HG03521 (cell line): ENCODE measurements around the gene HYI.
A peak's percentile ranks its signal among the peaks of the same experiment; 100 is the strongest.
"Not testable (repeated sequence)": the region's sequence is repeated elsewhere in the genome, so short reads cannot be mapped to it uniquely, and the experiment has no call there.

Experiments
- ATAC-seq: cut with Tn5 transposase; IDR thresholded peaks from one replicate; pipeline ENCODE4 v1.9.1; 2021; ENCODE audit warnings: mild to moderate bottlenecking, moderate library complexity; ENCODE audit not compliant: unreplicated experiment

Gene HYI

DNA sequence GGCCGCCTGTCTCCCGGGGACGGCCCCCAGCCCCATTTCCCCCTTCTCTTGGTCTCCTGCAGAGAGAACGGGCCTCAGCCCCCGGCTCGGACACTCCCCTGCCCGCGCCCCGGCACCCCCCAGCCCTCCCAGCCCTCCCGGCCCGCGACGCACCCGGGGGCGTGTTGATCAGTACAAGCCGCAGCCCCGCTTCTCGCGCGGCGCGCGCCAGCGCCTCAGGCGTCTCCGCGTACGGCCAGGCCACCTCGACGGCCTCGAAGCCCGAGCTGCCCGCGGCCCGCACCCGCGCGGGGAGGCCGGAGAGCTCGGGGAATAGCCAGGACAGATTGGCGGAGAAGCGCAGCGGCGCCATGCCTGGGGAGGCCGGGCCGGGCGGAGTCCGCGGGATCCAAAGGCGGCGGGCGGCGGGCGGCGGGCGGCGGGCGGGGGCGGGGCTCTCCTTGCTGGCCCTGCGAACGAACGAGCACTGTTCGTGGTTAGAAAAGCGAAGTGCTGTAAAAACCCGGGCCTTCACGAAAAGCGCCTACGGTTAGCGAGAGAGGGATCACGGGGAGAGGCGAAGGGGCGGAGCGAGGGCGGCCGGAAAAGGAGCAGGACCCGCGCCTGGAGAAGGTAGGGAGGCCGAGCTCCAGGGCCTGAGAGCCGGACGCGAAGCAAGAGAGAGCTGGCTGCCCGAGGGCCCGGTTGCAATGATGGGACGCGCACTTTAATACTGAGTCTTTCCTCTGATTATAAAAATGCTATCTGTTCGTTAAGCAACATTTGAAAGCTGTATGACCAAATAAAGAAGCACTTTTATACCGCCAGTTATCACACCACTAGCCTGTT lies at the start of gene HYI:
Gene HYI (minus strand): TSS at position 490 of the 828 bp plus-strand sequence. CDS start 138 bp downstream, at position 352.
- peak; percentile 41 for ATAC-seq

DNA sequence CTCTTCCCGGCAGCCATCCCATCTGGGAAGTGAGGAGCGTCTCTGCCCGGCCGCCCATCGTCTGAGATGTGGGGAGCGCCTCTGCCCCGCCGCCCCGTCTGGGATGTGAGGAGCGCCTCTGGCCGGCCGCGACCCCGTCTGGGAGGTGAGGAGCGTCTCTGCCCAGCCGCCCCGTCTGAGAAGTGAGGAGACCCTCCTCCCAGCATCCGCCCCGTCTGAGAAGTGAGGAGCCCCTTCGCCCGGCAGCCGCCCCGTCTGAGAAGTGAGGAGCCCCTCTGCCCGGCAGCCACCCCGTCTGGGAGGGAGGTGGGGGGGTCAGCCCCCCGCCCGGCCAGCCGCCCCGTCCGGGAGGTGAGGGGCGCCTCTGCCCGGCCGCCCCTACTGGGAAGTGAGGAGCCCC lies 48.1 kb upstream of the HYI start:
- not testable (repeated sequence) for ATAC-seq

DNA sequence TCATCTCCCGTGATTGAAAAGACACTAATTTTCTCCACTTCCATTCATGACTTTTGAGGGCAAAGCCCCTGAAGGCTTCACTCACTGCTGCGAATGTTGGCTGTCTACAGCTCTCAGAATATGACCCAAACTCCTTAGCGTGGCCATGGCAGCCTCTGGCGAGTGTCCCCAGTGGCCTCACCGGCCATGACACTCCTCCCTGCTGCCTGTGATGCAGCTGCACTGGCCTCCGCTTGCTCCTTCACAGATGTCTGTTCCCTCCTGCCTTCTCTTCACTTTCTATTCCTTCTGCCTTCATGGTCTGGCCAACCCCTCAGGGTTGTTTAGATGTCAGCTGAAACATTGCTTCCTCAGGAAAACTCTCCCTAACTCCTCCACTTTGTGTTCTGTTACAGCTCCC lies 46.2 kb upstream of the HYI start:
- no peak for ATAC-seq

- ATAC-seq, result no peak
These were observed 41.5 kb upstream of the HYI start for GRCh38 chr1:43495204-43495603.

GRCh38 chr1:43493661-43494450 lies 40.1 kb upstream of the HYI start:
- no peak for ATAC-seq

DNA sequence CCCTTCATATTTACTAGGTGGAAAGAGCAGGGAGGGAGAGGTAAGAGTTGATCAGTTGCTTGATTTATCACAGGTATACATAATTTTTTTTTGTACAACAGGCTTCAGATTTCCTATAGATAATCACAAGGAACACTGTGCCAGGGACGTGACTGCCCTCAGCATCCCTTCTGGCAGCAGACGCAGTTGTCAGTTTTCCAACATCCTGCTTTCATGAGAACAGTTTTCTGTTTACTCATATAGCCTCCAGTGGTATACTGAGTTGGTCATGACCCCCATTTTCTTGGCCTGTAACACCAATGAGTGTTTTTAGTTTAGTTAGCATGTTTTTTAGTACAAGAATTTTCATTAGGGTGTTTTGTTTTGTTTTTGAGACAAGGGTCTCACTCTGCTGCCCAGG lies 39.1 kb upstream of the HYI start:
- ATAC-seq, result no peak

GRCh38 chr1:43491061-43491460 lies 37.3 kb upstream of the HYI start:
- ATAC-seq, result no peak

GRCh38 chr1:43488165-43488564 lies 34.4 kb upstream of the HYI start:
- no peak for ATAC-seq

DNA sequence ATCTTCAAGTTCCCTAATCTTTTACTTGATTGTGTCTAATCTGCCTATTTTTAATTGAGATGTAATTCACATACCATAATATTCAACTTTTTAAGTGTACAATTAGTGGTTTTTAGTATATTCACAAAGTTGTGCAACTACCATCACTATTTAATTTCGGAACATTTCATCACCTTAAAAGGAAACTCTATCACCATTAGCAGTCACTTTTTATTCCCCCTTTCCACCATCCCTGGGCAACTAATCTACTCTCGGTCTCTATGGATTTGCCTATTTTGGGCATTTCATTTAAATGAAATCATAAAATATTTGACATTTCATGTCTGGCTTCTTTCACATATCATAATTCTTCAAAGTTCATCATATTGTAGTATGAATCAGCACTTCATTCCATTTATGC lies 30.6 kb upstream of the HYI start:
- ATAC-seq, result no peak

DNA sequence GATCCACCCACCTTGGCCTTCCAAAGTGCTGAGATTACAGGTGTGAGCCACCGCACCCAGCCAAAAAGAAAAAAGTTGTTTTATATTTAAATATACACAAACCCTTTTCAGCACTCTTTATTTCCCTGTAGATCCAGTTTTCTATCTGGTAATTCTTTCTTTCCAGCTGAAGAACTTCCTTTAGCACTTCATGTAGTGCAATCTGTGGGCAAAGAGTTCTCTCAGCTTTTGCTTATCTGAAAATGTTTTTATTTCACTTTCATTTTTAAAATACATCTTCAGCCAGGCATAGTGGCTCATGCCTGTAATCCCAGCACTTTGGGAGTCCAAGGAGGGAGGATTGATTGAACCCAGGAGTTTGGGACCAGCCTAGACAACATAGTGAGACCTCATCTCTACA lies 28.5 kb upstream of the HYI start:
- ATAC-seq, result no peak

DNA sequence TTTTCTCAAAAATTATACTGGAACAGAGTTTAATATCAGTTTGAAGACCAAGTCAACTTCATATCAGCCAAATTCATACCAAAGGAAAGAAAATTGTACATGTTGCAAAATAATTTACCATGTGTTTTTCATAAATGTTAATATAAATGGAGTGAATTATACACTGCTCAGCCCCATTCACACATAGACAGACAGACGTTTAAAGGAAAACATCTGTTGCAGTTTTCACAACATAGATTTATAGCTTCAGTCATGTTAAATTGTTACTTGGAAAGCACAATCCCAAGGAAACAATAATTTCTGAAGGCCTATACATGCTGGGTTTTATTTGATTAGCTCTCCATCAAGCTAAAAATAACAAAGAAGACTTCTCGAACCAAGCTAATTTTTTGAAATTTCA lies 27.8 kb upstream of the HYI start:
- ATAC-seq, result no peak

DNA sequence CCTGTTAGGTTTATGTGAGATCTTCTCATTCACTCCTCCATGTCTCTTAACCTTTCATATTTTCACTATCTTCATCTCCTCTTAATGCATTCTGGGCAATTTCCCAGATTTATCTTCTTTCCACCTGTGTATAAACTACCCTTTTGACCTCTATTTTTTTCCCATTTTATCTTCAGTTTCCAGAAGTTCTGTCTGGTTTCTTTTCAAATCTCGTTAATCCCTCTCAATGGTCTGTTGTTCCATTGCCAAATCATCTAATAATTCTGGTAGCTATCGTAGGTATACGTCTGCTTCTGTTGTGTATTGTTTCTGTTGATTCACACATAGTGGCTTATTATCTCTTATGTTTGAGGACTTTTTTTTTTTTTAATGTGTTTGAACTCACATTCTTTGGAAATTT lies 25.7 kb upstream of the HYI start:
- no peak for ATAC-seq

DNA sequence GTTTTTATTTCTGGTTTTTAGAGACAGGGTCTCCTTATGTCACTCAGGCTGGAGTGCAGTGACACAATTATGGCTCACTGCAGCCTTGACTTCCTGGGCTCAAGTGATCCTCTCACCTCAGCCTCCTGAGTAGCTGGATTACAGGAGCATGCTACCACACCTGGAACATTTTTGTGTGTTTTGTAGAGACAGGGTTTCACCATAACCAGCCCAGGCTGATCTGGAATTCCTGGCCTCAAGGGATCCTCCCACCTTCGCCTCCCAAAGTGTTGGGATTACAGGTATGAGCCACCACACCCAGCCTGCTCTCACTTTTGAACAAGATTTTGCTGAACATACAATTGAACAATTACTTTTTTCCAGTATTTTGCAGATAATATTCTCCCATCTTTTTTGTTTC lies 24.0 kb upstream of the HYI start:
- no peak for ATAC-seq

GRCh38 chr1:43475611-43476401 lies 22.1 kb upstream of the HYI start:
- not testable (repeated sequence) for ATAC-seq

- ATAC-seq, result no peak
These were observed 19.7 kb upstream of the HYI start for GRCh38 chr1:43473463-43473862.

DNA sequence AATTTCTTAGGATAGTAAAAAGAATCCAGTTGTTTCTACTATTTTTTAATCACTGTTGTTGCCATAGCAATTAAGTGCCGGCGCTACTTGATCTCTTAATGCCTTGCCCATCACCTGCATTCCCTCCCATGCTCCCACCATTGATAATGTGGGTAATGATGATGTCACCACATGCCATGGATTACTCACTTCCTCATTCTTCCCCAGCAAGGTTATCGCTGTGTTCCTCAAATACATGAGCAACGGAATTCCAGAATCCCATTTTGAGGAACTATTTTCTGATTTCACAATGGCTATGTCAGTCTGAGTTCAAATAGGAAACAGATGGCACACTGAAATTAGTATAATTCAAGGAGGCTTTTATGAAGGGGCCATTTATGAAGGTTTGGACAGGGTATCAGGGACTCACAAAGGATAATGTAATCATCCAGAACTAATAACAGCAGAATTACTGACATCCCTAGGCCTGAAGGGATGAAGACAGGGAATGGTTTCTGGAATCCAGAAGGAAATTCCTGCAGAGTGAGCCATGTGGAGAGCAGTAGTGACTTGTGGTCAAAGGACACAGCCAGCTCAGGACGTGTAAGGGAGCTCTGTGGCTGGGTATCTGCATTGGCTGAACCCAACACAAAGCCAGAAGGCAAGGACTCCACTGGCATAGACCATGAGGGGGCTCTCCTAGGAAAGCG lies 18.9 kb upstream of the HYI start:
- not testable (repeated sequence) for ATAC-seq

DNA sequence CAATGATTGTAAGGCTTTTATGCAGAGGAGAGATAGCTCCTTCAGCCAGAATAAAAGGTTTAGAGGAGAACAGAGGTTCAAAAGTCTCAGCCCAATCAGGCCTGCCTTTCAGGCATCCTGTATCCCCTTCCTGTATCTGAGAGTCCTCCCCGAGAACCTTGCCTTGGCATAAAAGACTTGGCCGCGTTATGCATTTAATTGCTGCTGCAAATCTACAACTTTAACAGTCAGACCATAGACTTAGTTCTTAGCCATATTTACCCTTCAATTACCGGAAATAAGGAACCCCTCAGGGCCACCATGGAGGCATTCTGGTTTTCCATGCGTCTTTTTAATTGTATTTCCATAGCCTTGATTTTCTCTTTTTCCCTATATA lies 18.3 kb upstream of the HYI start:
- ATAC-seq, result no peak

DNA sequence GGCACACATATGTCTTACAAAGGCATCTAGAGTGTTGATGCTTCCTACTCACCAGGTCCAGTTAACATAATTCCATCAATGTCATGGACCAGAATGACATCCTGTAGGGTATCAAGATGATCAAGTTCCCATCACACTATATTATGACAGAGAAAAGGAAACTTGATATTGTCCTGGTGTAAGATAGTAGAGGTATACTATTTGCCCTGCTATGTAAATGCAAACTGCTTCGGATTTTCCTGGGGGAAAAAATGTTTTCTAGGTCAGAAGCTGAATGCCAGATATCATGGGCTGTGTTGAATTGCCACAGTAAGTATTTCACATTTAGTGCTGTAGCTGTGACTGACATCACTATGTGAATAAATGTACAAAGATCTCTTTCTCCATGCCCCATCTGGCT lies 16.2 kb upstream of the HYI start:
- ATAC-seq, result no peak

DNA sequence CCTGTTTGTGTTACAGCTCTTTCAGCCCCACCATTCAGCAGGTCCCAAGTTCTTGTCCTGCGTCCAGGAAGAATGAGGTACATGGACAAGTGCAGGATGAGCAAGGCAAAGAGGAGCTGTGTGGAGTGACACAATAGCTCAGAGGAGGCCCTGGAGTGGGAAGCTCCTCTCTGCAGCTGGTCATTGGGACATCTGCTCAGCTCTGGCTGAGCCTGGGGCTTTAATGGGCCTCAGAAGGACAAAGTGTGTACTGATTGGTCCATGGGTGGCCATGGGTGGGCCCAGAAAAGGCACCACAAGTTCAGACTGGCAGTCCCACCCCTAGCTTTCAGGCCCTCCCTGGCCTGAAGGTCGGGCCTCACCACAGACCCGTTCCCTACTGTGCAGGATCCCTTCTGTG lies 14.7 kb upstream of the HYI start:
- no peak for ATAC-seq

DNA sequence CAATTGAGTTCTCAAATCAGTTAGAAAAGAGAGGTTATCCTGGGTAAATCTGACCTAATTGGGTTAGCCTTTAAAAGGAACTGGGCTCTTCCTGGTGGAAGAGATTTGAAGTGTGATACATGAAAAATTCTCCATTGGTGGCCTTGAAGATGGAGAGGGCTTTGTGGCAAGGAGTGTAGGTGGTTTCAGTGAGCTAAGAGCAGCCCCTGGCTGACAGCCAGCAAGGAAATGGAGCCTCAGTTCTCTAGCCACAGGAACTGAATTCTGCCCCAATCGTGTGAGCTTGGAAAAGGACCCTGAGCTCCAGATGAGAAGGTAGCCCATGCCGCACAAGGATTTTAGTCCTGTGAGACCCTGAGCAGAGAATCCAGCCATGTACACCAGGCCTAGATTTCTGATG lies 12.7 kb upstream of the HYI start:
- no peak for ATAC-seq

DNA sequence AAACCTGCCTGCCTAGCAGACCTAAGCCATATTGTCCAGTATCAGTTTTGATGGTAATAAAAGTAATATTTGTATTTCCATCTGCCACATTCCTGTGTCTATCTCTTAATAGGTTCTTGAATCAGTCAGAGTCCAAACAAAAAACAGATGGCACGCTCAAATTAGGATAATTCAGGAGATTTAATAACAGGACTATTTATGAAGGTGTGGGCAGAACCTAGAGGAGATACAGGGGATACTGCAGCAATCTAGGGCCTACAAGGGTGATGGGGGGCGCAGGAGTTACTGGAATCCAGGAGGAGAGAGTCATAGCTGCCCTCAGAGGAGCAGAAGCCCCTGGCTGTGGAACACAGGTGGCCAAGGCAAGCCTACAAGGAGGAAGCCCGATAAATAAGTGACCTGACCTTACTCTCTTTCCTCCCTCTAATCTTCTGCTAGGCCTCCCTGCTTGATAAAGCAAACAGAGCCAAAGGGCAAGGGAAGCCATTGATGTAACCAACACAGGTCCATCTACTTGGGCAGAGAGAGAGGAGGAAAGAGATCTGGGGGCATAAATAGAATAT lies 11.9 kb upstream of the HYI start:
- ATAC-seq, result no peak
